PFSK-1 (cell line): Measurements from ENCODE around the gene VPS41.

Experiments used
- FOXP2 ChIP-seq: optimal IDR thresholded peaks from 2 replicates; pipeline ENCODE3; 2011; ENCODE audit warnings: borderline replicate concordance, control low read depth, inconsistent platforms; ENCODE audit not compliant: insufficient read depth; ENCODE audit errors: extremely low read length, extremely low read depth
- POLR2AphosphoS5 ChIP-seq: IDR thresholded peaks from 2 replicates; pipeline ENCODE4 v1.6.1; 2012; ENCODE audit warnings: low read depth, mild to moderate bottlenecking, control low read depth, low read length, moderate library complexity
- REST ChIP-seq, 2 experiments: IDR thresholded peaks; 2 replicates each; pipeline versions ENCODE4 v1.6.1 to v1.8.0; 2011 to 2012; ENCODE audit warnings: low read depth in 2 of 2, low read length in 2 of 2, control low read depth in 1 of 2, inconsistent platforms in 1 of 2, mild to moderate bottlenecking in 1 of 2, moderate library complexity in 1 of 2; ENCODE audit not compliant: insufficient read depth in 1 of 2
- SIN3A ChIP-seq: IDR thresholded peaks from 2 replicates; pipeline ENCODE4 v1.6.1; 2012; ENCODE audit warnings: mild to moderate bottlenecking, low read length, moderate library complexity, borderline replicate concordance; ENCODE audit not compliant: insufficient read depth
- TAF1 ChIP-seq: IDR thresholded peaks from 2 replicates; pipeline ENCODE4 v1.6.1; 2012; ENCODE audit warnings: low read length, control low read depth, borderline replicate concordance; ENCODE audit not compliant: insufficient read depth

The VPS41 gene

GRCh38 chr7:38889872-38890432 lies 19.0 kb downstream of the VPS41 start:
- TF ChIP-seq TAF1 (no peak), POLR2AphosphoS5 (no peak), SIN3A (no peak)

GRCh38 chr7:38889079-38889478 lies 19.9 kb downstream of the VPS41 start:
- TF ChIP-seq TAF1, result no peak
- no peak for TF ChIP-seq SIN3A

GRCh38 chr7:38886265-38886664 lies 22.7 kb downstream of the VPS41 start:
- TF ChIP-seq FOXP2 (no peak), REST (IDR thresholded peaks at IDR 0.05; ENCODE audit: insufficient read depth in 1 of 2, low read depth in 2 of 2, low read length in 2 of 2) (no peak)

- TF ChIP-seq FOXP2 (no peak), REST (IDR thresholded peaks at IDR 0.05; ENCODE audit: insufficient read depth in 1 of 2, low read depth in 2 of 2, low read length in 2 of 2) (no peak)
Observed at GRCh38 chr7:38883706-38884105, 25.3 kb downstream of the VPS41 start.

GRCh38 chr7:38881947-38882684 lies 26.9 kb downstream of the VPS41 start:
- no peak for TF ChIP-seq POLR2AphosphoS5

GRCh38 chr7:38881015-38881414 lies 28.0 kb downstream of the VPS41 start:
- TF ChIP-seq TAF1, result no peak
- no peak for TF ChIP-seq FOXP2
- TF ChIP-seq SIN3A, result no peak
- no peak for TF ChIP-seq REST (IDR thresholded peaks at IDR 0.05; ENCODE audit: insufficient read depth in 1 of 2, low read depth in 2 of 2, low read length in 2 of 2)
- TF ChIP-seq POLR2AphosphoS5, result no peak

GRCh38 chr7:38880454-38880853 lies 28.5 kb downstream of the VPS41 start:
- TF ChIP-seq SIN3A (no peak), REST (IDR thresholded peaks at IDR 0.05; ENCODE audit: insufficient read depth in 1 of 2, low read depth in 2 of 2, low read length in 2 of 2) (no peak), TAF1 (no peak), FOXP2 (no peak), POLR2AphosphoS5 (no peak)
